Right cardiac atrium (tissue), 5 donors: Measurements from ENCODE around the gene RSRC1. TPM values are rescaled to one million over a fixed set of nuclear protein-coding genes. Genes with fewer than 3 reads are reported as not detected.

ENCODE experiments used
- ATAC-seq, 2 donors: fragments of 200-7000 bp; cut with Tn5 transposase; one replicate each; pipeline versions ENCODE4 v1.8.0 to v1.9.1; 2020; ENCODE audit warnings: moderate library complexity in 2 of 2, mild to moderate bottlenecking in 1 of 2
- DNase-seq, 3 donors: peaks; one replicate each; pipeline ENCODE4 v3.0.0-alpha.2; 2020
- H3K27ac ChIP-seq: one replicate; pipeline ENCODE4 v1.5.1; 2013; ENCODE audit warnings: mild to moderate bottlenecking, low read length, control low read depth, moderate library complexity
- H3K27me3 ChIP-seq: one replicate; pipeline ENCODE4 v1.6.1; 2013; ENCODE audit not compliant: control insufficient read depth, insufficient read depth
- H3K4me1 ChIP-seq: one replicate; pipeline ENCODE4 v1.6.1; 2013; ENCODE audit warnings: low read length; ENCODE audit not compliant: control insufficient read depth, insufficient read depth
- H3K4me3 ChIP-seq: one replicate; pipeline ENCODE4 v1.5.1; 2013; ENCODE audit warnings: low read length, control low read depth
- H3K9me3 ChIP-seq: one replicate; pipeline ENCODE4 v1.6.1; 2013; ENCODE audit warnings: low read length; ENCODE audit not compliant: control insufficient read depth
- WGBS: extraction: QIAGEN DNeasy Blood & Tissue Kit; methylation state at CpG from one replicate; pipeline ENCODE4 v1.1.7; 2013; 5-methylcytosine and 5-hydroxymethylcytosine counted together
- intact Hi-C, 4 donors: fragments of 100-400 bp; cut with DNase I; formaldehyde crosslinking; loops; one replicate each; pipeline versions ENCODE4 v1.11.0 to v1.14.0; 2022 to 2023
- polyA plus RNA-seq: library from polyadenylated mRNA; stranded (reverse); fragments of 200-250 nt; gene quantifications from one replicate; pipeline ENCODE4 v1.2.3, GENCODE V29; 2013
- total RNA-seq, 4 donors: library from RNA; stranded (reverse); fragmentation: NEBNext Ultra II Directional; extraction: Animal tissue kit (Norgen Biotek cat#: 25700); gene quantifications; one replicate each; pipeline ENCODE4 v1.2.1, GENCODE V29; 2021
- donor health status: healthy with polysubstance abuse.
- donor health status: DM: no; HTN: yes; CAD: no.
- donor health status: DM: no; HTN: no; CAD: no.
- donor health status: DM: no; HTN: yes; CAD: no; lungs with severe emphysema.
- donor health status: DM: yes; HTN: yes; CAD: no.

The RSRC1 gene
- total and polyA plus RNA-seq, 5 donors, result 23.0 to 31.0 (median 28.2) TPM

DNA sequence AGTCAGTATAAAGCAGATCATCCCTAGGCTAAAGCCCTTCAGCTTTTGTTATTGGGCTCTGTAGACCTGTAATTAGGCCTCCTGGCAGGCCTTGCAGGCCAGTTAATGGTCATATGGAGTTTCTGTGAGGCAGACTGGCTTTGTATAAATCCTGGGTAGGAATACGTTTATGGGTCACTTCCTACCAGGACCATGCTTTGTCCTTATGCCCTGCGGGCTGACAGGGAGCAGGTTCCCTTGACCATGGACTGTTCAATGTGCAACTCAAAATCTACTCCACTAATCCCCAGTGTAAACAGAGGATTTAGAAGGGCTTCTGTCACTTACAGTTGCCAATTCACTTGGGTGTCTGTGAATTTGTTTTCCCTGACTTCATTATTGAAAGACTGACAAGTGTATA is 258.4 kb downstream of the RSRC1 start:
- no peaks in the 10 kb centered on the region for H3K4me1 ChIP-seq
- WGBS, result 81% methylated on average over 2 of the region's 2 CpGs
- intact Hi-C loops, result no loop called here
- no peaks in the 10 kb centered on the region for H3K27me3 ChIP-seq
- ATAC-seq (no peak), DNase-seq (no peak)
- H3K4me3 ChIP-seq, result no peak overlapping the region
- no peaks in the 10 kb centered on the region for H3K9me3 ChIP-seq
- H3K27ac ChIP-seq, result no peak overlapping the region

DNA sequence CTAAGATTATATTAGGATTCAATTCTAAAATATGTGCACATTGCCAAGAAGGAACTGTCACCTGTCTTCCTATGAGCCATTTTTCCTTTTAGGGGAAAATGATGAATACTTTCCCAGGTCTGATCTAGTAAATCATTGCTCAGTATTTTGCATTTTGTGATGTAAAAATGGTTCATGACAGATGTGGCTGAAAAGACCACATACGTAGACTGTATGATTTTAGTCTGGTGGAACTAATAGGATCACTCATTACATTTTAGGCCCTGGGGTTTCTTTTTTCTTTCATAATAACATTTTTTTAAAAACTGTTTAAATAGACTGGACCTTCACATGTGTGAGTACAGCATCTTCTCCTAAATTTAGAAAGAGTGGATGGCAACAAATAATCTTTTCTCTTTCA is 259.4 kb downstream of the RSRC1 start:
- intact Hi-C loops, result no loop called here
- ATAC-seq, result no peak

DNA sequence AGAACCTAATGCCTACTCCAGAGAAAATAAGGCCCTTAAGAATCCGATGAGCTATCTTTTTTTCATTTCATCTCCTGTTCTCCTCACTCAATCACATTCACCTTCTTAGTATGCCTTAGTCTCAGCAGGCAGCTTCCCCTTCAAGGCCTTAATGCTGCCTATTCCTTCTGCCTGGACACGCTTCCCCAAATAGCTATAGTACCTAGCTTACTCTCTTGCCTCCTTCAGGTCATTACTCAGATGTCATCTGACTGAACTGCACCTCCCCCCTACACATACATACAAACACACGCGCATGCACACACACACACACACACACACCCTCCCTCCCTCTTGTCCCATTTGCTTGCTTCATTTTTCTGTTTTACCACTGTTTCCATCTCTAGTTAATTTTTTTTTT is 269.6 kb downstream of the RSRC1 start:
- ATAC-seq (no peak), DNase-seq (no peak)
- H3K4me3 ChIP-seq, result no peak overlapping the region
- H3K9me3 ChIP-seq, result no peaks in the 10 kb centered on the region
- H3K4me1 ChIP-seq, result no peaks in the 10 kb centered on the region
- intact Hi-C loops, result no loop called here
- no peaks in the 10 kb centered on the region for H3K27me3 ChIP-seq
- 90% methylated on average over 4 of the region's 4 CpGs for WGBS
- H3K27ac ChIP-seq, result no peak overlapping the region

More for the DNA sequence above, 259.4 kb downstream of the RSRC1 start:
- H3K27me3 ChIP-seq, result no peaks in the 10 kb centered on the region
- 92% methylated on average over 1 of the region's 1 CpG for WGBS
- DNase-seq, result no peak
- H3K4me3 ChIP-seq, result no peak overlapping the region
- no peaks in the 10 kb centered on the region for H3K4me1 ChIP-seq
- H3K9me3 ChIP-seq, result no peaks in the 10 kb centered on the region
- no peak overlapping the region for H3K27ac ChIP-seq

DNA sequence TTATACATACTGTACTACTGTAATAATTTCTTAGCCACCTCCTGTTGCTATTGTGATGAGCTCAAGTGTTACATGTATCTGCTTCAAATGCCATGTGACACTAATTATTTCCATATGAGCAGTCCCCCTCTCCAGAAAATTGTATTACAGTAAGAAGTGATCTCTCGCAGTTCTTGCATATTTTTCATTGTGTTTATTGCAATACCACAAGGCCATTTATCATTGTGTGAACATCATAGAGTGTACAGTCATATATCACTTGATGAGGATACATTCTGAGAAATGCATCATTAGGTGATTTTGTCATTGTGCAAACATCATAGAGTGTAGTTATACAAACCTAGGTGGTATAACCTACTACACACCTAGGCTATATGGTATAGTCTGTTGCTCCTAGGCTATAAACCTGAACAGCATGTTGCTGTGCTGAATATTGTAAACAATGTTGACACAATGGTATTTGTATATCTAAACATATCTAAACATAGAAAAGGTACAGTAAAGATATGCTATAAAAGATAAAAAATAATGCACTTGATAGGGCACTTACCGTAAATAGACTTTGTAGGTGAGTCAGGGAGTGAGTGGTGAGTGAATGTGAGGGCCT is 271.5 kb downstream of the RSRC1 start:
- Histone ChIP-seq H3K9me3 (no peaks in the 10 kb centered on the region), H3K4me3 (no peak overlapping the region), H3K27ac (no peak overlapping the region), H3K27me3 (no peaks in the 10 kb centered on the region), H3K4me1 (no peaks in the 10 kb centered on the region)
- intact Hi-C loops, result no loop called here
- ATAC-seq (no peak), DNase-seq (no peak)
- WGBS, result 97% methylated on average over 2 of the region's 2 CpGs

DNA sequence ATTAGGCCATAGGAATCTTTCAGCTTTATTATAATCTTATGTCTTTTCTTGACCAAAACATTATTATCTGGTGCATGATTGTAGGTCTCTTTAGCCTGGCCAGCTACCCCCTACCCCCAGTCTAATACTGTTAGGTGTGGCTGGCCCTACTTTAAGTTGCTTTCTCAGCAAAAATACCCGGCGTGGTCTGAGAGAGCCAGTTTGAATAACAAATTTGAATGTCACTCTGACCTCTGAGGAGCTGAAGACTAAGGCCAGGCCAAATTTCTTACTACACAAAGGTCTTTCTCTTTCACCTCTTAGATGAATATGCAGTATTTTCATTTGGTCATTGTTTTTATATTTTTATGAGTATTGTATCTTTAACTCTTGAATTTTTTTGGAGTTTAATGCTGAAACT is 272.6 kb downstream of the RSRC1 start:
- Histone ChIP-seq H3K27me3 (no peaks in the 10 kb centered on the region), H3K9me3 (no peaks in the 10 kb centered on the region), H3K4me1 (no peaks in the 10 kb centered on the region), H3K27ac (no peak overlapping the region), H3K4me3 (no peak overlapping the region)
- intact Hi-C loops, result no loop called here
- WGBS, result 59% methylated on average over 2 of the region's 2 CpGs
- DNase-seq (no peak), ATAC-seq (no peak)

DNA sequence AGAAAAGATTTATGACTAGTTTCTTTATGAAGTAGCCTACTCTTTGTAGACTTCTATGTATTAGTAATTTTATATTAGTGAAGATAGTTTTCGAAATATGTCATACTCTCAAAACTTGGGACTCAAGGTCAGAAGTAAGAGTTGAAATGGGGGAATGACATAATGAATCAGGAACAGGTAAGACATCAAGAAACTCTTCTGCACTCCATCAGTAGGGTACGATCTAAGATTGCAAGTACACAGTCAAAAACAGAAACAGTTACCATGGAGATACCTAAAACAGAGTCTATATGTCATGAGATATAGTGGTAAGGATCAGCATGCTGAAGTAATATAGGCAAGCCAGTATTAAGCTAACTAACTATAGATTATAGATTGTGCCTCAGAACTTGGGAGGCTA is 274.1 kb downstream of the RSRC1 start:
- ATAC-seq, result no peak
- WGBS, result 95% methylated on average over 2 of the region's 2 CpGs
- Histone ChIP-seq H3K9me3 (no peaks in the 10 kb centered on the region), H3K4me3 (no peak overlapping the region), H3K27ac (no peak overlapping the region), H3K27me3 (no peaks in the 10 kb centered on the region), H3K4me1 (no peaks in the 10 kb centered on the region)
- intact Hi-C loops, result no loop called here
- no peak for DNase-seq

DNA sequence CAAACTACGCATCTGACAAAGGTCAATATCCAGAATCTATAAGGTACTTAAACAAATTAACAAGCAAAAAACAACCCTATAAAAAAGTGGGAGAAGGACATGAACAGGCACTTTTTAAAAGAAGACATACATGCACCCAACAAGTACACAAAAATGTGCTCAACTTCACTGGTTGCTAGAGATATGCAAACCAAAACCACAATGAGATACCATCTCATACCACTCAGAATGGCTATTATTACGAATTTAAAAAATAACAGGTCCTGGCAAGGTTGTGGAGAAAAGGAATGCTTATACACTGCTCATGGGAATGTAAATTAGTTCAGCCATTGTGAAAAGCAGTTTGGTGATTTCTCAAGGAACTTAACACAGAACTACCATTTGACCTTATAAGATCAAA is 285.5 kb downstream of the RSRC1 start:
- H3K4me1 ChIP-seq, result no peaks in the 10 kb centered on the region
- H3K27me3 ChIP-seq, result no peaks in the 10 kb centered on the region
- no peak for DNase-seq
- no peak overlapping the region for H3K27ac ChIP-seq
- intact Hi-C loops, result no loop called here
- no peaks in the 10 kb centered on the region for H3K9me3 ChIP-seq
- WGBS, result 73% methylated on average over 2 of the region's 2 CpGs
- ATAC-seq, result no peak
- H3K4me3 ChIP-seq, result no peak overlapping the region

DNA sequence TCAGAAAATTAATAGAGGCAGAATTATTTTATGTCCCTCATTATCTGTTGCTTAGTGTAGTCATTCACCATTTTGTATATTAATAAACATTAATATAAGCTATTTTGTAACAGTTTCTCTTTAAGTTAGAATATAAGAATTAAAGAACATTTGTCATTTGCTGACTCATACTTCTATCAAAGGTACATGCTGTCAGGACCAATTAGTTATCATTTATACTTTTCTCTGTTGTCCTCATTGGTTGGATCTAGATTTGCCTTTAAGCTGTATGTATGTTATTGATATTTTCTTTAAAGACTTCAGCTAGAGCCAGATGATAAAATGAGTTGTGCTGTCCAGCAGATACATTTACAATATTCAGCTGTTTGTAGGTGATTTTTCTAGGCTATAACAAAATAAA is 292.7 kb downstream of the RSRC1 start:
- Histone ChIP-seq H3K4me3 (no peak overlapping the region), H3K4me1 (no peaks in the 10 kb centered on the region), H3K9me3 (no peaks in the 10 kb centered on the region), H3K27ac (no peak overlapping the region), H3K27me3 (no peaks in the 10 kb centered on the region)
- DNase-seq (no peak), ATAC-seq (no peak)
- intact Hi-C loops, result no loop called here

DNA sequence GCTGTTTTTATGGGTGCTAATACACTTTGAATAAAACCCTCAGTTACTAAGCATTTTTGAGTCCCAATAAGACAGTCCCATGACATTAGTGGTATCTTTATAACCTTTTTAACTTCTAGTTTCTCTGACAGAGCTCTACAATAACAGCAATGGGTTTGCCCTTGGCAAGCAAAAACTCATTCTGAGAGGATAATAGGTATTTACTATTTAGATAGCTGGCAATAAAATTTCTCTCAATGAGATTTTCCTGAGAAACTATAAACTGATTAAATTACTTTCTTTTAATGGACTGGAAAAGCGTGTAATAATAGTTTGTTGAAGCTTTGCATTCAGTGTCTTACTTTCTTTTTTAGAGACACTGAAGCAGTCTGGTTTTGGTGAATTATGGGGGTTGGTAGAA is 293.1 kb downstream of the RSRC1 start:
- WGBS, result 89% methylated on average over 1 of the region's 1 CpG
- Histone ChIP-seq H3K4me1 (no peaks in the 10 kb centered on the region), H3K9me3 (no peaks in the 10 kb centered on the region), H3K4me3 (no peak overlapping the region), H3K27ac (no peak overlapping the region), H3K27me3 (no peaks in the 10 kb centered on the region)
- ATAC-seq (no peak), DNase-seq (no peak)
- intact Hi-C loops, result no loop called here

DNA sequence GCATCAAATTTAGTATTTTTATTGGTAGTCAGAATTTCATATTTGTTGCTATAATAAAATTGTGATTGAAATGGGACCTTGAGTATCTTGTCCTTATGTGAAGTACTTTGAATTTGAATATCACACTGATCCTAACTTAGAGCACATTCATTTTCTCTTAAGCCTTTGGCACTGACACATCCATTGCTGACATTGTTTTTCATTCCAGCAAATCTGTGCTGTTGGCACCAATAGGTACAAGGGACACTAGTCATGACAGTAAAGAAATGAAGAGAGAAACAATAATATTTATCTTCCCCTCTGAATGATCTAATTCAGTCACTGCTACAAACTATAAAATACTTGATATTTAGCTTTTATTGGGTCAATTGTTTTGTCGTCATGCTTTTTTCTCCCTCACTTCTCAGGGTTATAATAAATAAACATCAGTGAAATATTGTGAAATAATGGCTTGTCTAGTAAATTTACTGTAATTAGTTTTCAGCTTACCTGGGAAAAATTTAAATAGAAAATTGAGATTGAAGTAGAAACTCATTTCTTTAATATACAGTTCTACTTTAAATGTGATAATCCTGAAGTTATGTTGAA is 294.3 kb downstream of the RSRC1 start:
- DNase-seq (no peak), ATAC-seq (no peak)
- Histone ChIP-seq H3K4me3 (no peak overlapping the region), H3K27me3 (no peaks in the 10 kb centered on the region), H3K9me3 (no peaks in the 10 kb centered on the region), H3K27ac (no peak overlapping the region), H3K4me1 (no peaks in the 10 kb centered on the region)
- intact Hi-C loops, result no loop called here
- 86% methylated on average over 1 of the region's 1 CpG for WGBS

DNA sequence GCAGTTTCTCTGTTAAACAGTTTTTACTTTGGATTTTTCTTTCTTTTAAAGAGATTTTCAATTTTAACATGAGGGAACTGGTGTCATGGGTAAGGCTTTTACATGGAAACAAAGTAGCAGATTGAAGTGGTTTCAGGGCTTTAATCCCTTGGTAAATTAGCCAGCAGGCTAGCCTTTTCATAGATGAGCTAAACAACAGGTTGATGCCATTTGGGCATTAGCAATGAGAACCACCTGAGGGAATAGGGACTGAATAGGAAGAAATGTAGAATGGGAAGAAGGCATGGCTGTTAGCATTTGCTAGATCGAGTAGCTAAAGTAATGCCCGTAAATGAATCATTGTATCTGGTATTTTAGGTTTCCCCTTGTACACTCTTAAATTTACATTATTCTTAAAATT is 295.6 kb downstream of the RSRC1 start:
- Histone ChIP-seq H3K27ac (no peak overlapping the region), H3K4me3 (no peak overlapping the region), H3K9me3 (no peaks in the 10 kb centered on the region), H3K27me3 (no peaks in the 10 kb centered on the region), H3K4me1 (no peaks in the 10 kb centered on the region)
- WGBS, result 95% methylated on average over 2 of the region's 2 CpGs
- intact Hi-C loops, result no loop called here
- DNase-seq (no peak), ATAC-seq (no peak)
